HepG2 (cell line): Measurements from ENCODE around the gene MCC. TPM values are rescaled to one million over a fixed set of nuclear protein-coding genes. Genes with fewer than 3 reads are reported as not detected.

Experiments
- ATAC-seq: fragments of 200-7000 bp; cut with Tn5 transposase; 3 replicates; pipeline ENCODE4 v1.9.1; 2020; ENCODE audit warnings: mild to moderate bottlenecking, moderate library complexity
- BruUV-seq: library from RNA; stranded (reverse); fragments of 400-500 nt; replicated peaks from 2 replicates; lab custom pipeline; 2021; lab: Mats Ljungman, UMichigan
- CTCF ChIA-PET: fragments of 300-600 bp; formaldehyde crosslinking; extraction: SDS; loops from one replicate; lab custom pipeline; 2021; ENCODE audit warnings: low total read pairs, inconsistent platforms, low intra/inter-chr PET ratio; lab: Yijun Ruan, JAX
- POLR2A ChIA-PET: fragments of 350-600 bp; sonication (Branson Sonifier 250); formaldehyde crosslinking; loops from one replicate; lab custom pipeline; 2020; ENCODE audit warnings: antibody characterized with exemption, inconsistent platforms; lab: Yijun Ruan, JAX
- DNase-seq: peaks from one replicate; pipeline ENCODE4 v3.0.0-alpha.2; 2015; ENCODE audit warnings: low spot score
- FAIRE-seq: peaks from 3 replicates; lab custom pipeline; 2011; peaks lifted over from hg19 to GRCh38; lab: Jason Lieb, UNC
- H2AFZ ChIP-seq: one replicate; pipeline ENCODE4 v1.6.1; 2011; ENCODE audit warnings: low read length, inconsistent platforms
- H3K27ac ChIP-seq: fragments of 300-600 bp; 3 replicates; pipeline ENCODE4 v1.8.0; 2011; ENCODE audit warnings: mixed run types, mild to moderate bottlenecking, mixed read lengths, low read length, inconsistent platforms; ENCODE audit not compliant: insufficient read depth; ENCODE audit errors: extremely low read length
- H3K27me3 ChIP-seq, 2 experiments: fragments of 200-600 bp in 1 of 2; 2 replicates in 1 of 2; 3 replicates in 1 of 2; pipeline versions ENCODE4 v1.6.0 to v1.8.0; 2011; ENCODE audit warnings: low read length in 2 of 2, mild to moderate bottlenecking in 2 of 2, moderate library complexity in 2 of 2, inconsistent platforms in 1 of 2; ENCODE audit not compliant: insufficient read depth in 2 of 2, control insufficient read depth in 1 of 2
- H3K36me3 ChIP-seq, 2 experiments: fragments of 200-600 bp in 1 of 2; replicated peaks in 1 of 2; 2 replicates in 1 of 2; 3 replicates in 1 of 2; pipeline versions ENCODE4 v1.5.1 to v1.8.0; 2011; ENCODE audit warnings: low read length in 2 of 2, inconsistent platforms in 1 of 2; ENCODE audit not compliant: insufficient read depth in 2 of 2, control insufficient read depth in 1 of 2
- H3K4me1 ChIP-seq: 2 replicates; pipeline ENCODE4 v1.5.1; 2012; ENCODE audit warnings: low read length, inconsistent platforms; ENCODE audit not compliant: insufficient read depth
- H3K4me2 ChIP-seq: 2 replicates; pipeline ENCODE4 v1.6.0; 2011; ENCODE audit warnings: low read depth, low read length, inconsistent platforms
- H3K4me3 ChIP-seq, 3 experiments: fragments of 200-600 bp in 1 of 3; sonication (generic), shearing (Covaris generic) in 1 of 3; replicated peaks in 1 of 3; 2 replicates each; pipeline ENCODE4 v1.5.1; 2011 to 2016; ENCODE audit warnings: low read length in 3 of 3, inconsistent platforms in 2 of 3, low read depth in 2 of 3, mild to moderate bottlenecking in 2 of 3, control low read depth in 1 of 3, mixed read lengths in 1 of 3; ENCODE audit not compliant: insufficient read depth in 1 of 3
- H3K79me2 ChIP-seq: one replicate; pipeline ENCODE4 v1.6.1; 2011; ENCODE audit warnings: low read length, inconsistent platforms; ENCODE audit not compliant: insufficient read depth
- H3K9ac ChIP-seq: 2 replicates; pipeline ENCODE4 v1.6.0; 2011; ENCODE audit warnings: mild to moderate bottlenecking, low read depth, low read length, inconsistent platforms; ENCODE audit not compliant: insufficient read depth
- H3K9me3 ChIP-seq: 2 replicates; pipeline ENCODE4 v1.5.1; 2012; ENCODE audit warnings: mild to moderate bottlenecking, low read length
- H4K20me1 ChIP-seq: 2 replicates; pipeline ENCODE4 v1.6.0; 2011; ENCODE audit warnings: inconsistent platforms, mild to moderate bottlenecking, low read length, moderate library complexity; ENCODE audit not compliant: insufficient read depth
- BORCS8-MEF2B ChIP-seq: sonication (generic); formaldehyde crosslinking; IDR thresholded peaks from 2 replicates; pipeline ENCODE4 v1.8.0; 2022; ENCODE audit warnings: mild to moderate bottlenecking, missing genetic modification reagents
- HDAC1 ChIP-seq: sonication (generic); formaldehyde crosslinking; IDR thresholded peaks from 2 replicates; pipeline ENCODE4 v1.5.1; 2020; ENCODE audit warnings: mild to moderate bottlenecking, missing genetic modification reagents
- MEIS1 ChIP-seq: sonication (generic); formaldehyde crosslinking; IDR thresholded peaks from 2 replicates; pipeline ENCODE4 v1.9.0; 2021; ENCODE audit warnings: mild to moderate bottlenecking, missing genetic modification reagents, moderate library complexity, borderline replicate concordance
- NCOA5 ChIP-seq: sonication (generic); formaldehyde crosslinking; IDR thresholded peaks from 2 replicates; pipeline ENCODE4 v1.4.0; 2020; ENCODE audit warnings: missing genetic modification reagents
- PAWR ChIP-seq: sonication (generic); formaldehyde crosslinking; IDR thresholded peaks from 2 replicates; pipeline ENCODE4 v1.4.0; 2020; ENCODE audit warnings: missing genetic modification reagents, mild to moderate bottlenecking, borderline replicate concordance
- SMARCC2 ChIP-seq: fragments of 450-650 bp; IDR thresholded peaks from 2 replicates; pipeline ENCODE4 v1.6.1; 2017; ENCODE audit warnings: antibody characterized with exemption, mild to moderate bottlenecking
- SNRNP70 ChIP-seq: fragments of 200-400 bp; formaldehyde crosslinking; IDR thresholded peaks from 2 replicates; pipeline ENCODE4 v1.6.1; 2017; ENCODE audit warnings: mild to moderate bottlenecking, low read depth, low read length, moderate library complexity
- SRSF9 ChIP-seq: fragments of 200-400 bp; formaldehyde crosslinking; IDR thresholded peaks from 2 replicates; pipeline ENCODE4 v1.6.1; 2018; ENCODE audit warnings: borderline replicate concordance, mild to moderate bottlenecking, low read depth, low read length; ENCODE audit not compliant: insufficient read depth, poor library complexity, severe bottlenecking
- TBX3 ChIP-seq: fragments of 450-650 bp; IDR thresholded peaks from 2 replicates; pipeline ENCODE4 v1.6.1; 2017; ENCODE audit warnings: antibody characterized with exemption, mild to moderate bottlenecking, inconsistent platforms, borderline replicate concordance
- TCF7L2 ChIP-seq: IDR thresholded peaks from 2 replicates; pipeline ENCODE4 v1.6.1; 2011; ENCODE audit warnings: mild to moderate bottlenecking, low read depth, low read length, moderate library complexity
- ZBTB7A ChIP-seq: sonication (generic); formaldehyde crosslinking; IDR thresholded peaks from 2 replicates; pipeline ENCODE4 v1.8.0; 2022; ENCODE audit warnings: mild to moderate bottlenecking, missing genetic modification reagents
- ZFY ChIP-seq: sonication (generic); formaldehyde crosslinking; IDR thresholded peaks from 2 replicates; pipeline ENCODE4 v1.4.0; 2020; ENCODE audit warnings: missing genetic modification reagents
- ZNF276 ChIP-seq: sonication (generic); formaldehyde crosslinking; IDR thresholded peaks from 2 replicates; pipeline ENCODE4 v1.4.0; 2020; ENCODE audit warnings: mild to moderate bottlenecking, low read depth, missing genetic modification reagents
- ZNF570 ChIP-seq: sonication (generic); formaldehyde crosslinking; IDR thresholded peaks from 2 replicates; pipeline ENCODE4 v1.4.0; 2020; ENCODE audit warnings: mild to moderate bottlenecking, missing genetic modification reagents, borderline replicate concordance
- ZNF572 ChIP-seq: sonication (generic); formaldehyde crosslinking; IDR thresholded peaks from 2 replicates; pipeline ENCODE4 v1.5.1; 2020; ENCODE audit warnings: mild to moderate bottlenecking, missing genetic modification reagents
- ZNF577 ChIP-seq: sonication (generic); formaldehyde crosslinking; IDR thresholded peaks from 2 replicates; pipeline ENCODE4 v1.4.0; 2020; ENCODE audit warnings: mild to moderate bottlenecking, low read depth, missing genetic modification reagents, borderline replicate concordance
- ZNF710 ChIP-seq: sonication (generic); formaldehyde crosslinking; IDR thresholded peaks from 2 replicates; pipeline ENCODE4 v1.5.0; 2020; ENCODE audit warnings: mild to moderate bottlenecking, missing genetic modification reagents, borderline replicate concordance
- ZXDC ChIP-seq: sonication (generic); formaldehyde crosslinking; IDR thresholded peaks from 2 replicates; pipeline ENCODE4 v1.5.0; 2020; ENCODE audit warnings: mild to moderate bottlenecking, missing genetic modification reagents
- ZZZ3 ChIP-seq: sonication (generic); formaldehyde crosslinking; IDR thresholded peaks from 2 replicates; pipeline ENCODE4 v1.4.0; 2020; ENCODE audit warnings: missing genetic modification reagents, mild to moderate bottlenecking, borderline replicate concordance
- WGBS: methylation state at CpG from one replicate; pipeline ENCODE4 v1.1.6; 2017; ENCODE audit warnings: low lambda C conversion rate; 5-methylcytosine and 5-hydroxymethylcytosine counted together
- in situ Hi-C: cut with HindIII; loops from 2 replicates; pipeline ENCODE4 v1.10.0; 2017; ENCODE audit warnings: low pct_unique_long_range_greater_than_20kb; ENCODE audit not compliant: extremely low pct_ligation_motif_present
- intact Hi-C: fragments of 100-400 bp; cut with micrococcal nuclease; formaldehyde crosslinking; loops from one replicate; pipeline ENCODE4 v1.10.0; 2022; ENCODE audit not compliant: unreplicated experiment
- polyA plus RNA-seq, 8 experiments: library from polyadenylated mRNA; depleted of rRNA in 3 of 8; stranded (reverse) in 7 of 8; unstranded in 1 of 8; fragments of >200 nt; fragmentation: Illumina TruSeq in 4 of 8; extraction: Trizol in 4 of 8; gene quantifications; 2 replicates each; pipeline versions ENCODE4 v1.2.1 to v1.2.3, GENCODE V29; 2011 to 2016; ENCODE audit warnings: low read depth in 4 of 8, missing spikeins in 1 of 8, mixed read lengths in 1 of 8; ENCODE audit not compliant: insufficient read depth in 1 of 8
- total RNA-seq, 5 experiments: library from RNA; depleted of rRNA; stranded (reverse); fragments of >200 nt; fragmentation: Illumina TruSeq; extraction: Trizol; gene quantifications; 2 replicates each; pipeline ENCODE4 v1.2.3, GENCODE V29; 2016; ENCODE audit warnings: low read depth in 1 of 5

Gene MCC
- total and polyA plus RNA-seq, 2 of the 13 experiments (the other 11 are each of a cell fraction or from before 2014, with no cell fraction given): 0.55 to 2.4 TPM

GRCh38 chr5:113276493-113276892, 211.8 kb downstream of the MCC start (continued):
- TF ChIP-seq PAWR (CRISPR knock-in tag): no peak
- no peak for TF ChIP-seq TCF7L2
- TF ChIP-seq ZXDC (CRISPR knock-in tag): no peak
- TF ChIP-seq ZNF710: no peak
- TF ChIP-seq MEIS1 (CRISPR knock-in tag): no peak

GRCh38 chr5:113276001-113276400, 212.3 kb downstream of the MCC start:
- no peaks in the 10 kb centered on the region for H3K36me3 ChIP-seq
- TF ChIP-seq ZNF572 (CRISPR knock-in tag) (no peak), BORCS8-MEF2B (no peak), SMARCC2 (no peak), ZNF577 (CRISPR knock-in tag) (no peak), NCOA5 (CRISPR knock-in tag) (no peak), ZZZ3 (no peak), TBX3 (no peak), ZBTB7A (no peak), ZNF570 (CRISPR knock-in tag) (no peak), ZNF276 (CRISPR knock-in tag) (no peak), SRSF9 (no peak), SNRNP70 (no peak), HDAC1 (CRISPR knock-in tag) (no peak), ZFY (no peak)

More at GRCh38 chr5:113276001-113276400, 212.3 kb downstream of the MCC start:
- POLR2A ChIA-PET: no interaction called here
- Histone ChIP-seq H3K4me1 (no peaks in the 10 kb centered on the region), H3K79me2 (no peaks in the 10 kb centered on the region), H3K9me3 (no peaks in the 10 kb centered on the region), H3K27ac (no peak overlapping the region), H3K4me3 (no peak overlapping the region), H2AFZ (no peak overlapping the region), H3K27me3 (no peaks in the 10 kb centered on the region; a peak in 1 of 5 replicates), H4K20me1 (no peaks in the 10 kb centered on the region), H3K4me2 (no peak overlapping the region), H3K9ac (no peak overlapping the region)
- FAIRE-seq (no peak), DNase-seq (no peak), ATAC-seq (no peak)
- CTCF ChIA-PET: no interaction called here
- in situ Hi-C loops: no loop called here
- no TSS peak for BruUV-seq
- 47% methylated on average over 2 of the region's 2 CpGs for WGBS
- intact Hi-C loops: no loop called here
